HG03097 (cell line): ENCODE results near the gene TBC1D14.
"Not testable (repeated sequence)": the region's sequence is repeated elsewhere in the genome, so short reads cannot be mapped to it uniquely, and the experiment has no call there.

Source experiments
- ATAC-seq: cut with Tn5 transposase; IDR thresholded peaks from one replicate; pipeline ENCODE4 v1.9.1; 2021; ENCODE audit not compliant: unreplicated experiment, low FRiP score

TBC1D14 gene

DNA sequence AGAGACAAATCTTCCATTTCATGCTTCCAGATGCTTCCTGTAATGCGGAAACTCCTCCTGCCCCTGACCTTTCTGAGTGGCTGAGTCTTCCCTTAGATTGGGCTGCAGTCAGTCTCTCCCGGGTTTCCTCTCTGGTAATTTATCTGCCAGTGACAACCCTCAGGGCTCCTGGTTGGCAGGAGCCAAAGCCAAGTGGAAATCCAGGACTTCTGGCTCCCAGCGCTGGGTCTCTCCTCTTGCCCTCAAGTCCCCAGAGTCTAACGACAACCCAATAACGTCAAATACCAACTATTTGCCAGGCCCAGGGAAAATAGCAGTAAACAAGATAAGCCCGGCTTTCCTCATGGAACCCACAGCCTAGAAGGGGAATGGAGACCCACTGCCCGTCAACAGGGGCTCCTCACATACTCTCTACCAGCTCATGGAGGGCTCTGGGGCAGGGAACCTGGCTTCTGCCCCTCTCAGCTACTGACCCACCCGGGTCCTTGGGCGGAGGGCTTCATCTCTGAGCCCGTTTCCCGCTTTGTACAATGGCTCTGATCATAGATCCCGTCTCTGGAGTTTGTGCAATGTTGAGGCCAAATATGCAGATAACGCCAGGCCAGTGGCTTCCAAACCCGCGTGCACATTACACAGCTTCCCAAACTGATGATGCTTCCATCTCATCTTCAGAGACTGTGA lies 1.1 kb upstream of the TBC1D14 start:
- no peak for ATAC-seq

GRCh38 chr4:6909970-6910339 lies 329 bp downstream of the TBC1D14 start:
- peak; percentile 36 for ATAC-seq

- ATAC-seq: no peak
Measured at GRCh38 chr4:6910340-6910959, 824 bp downstream of the TBC1D14 start.

GRCh38 chr4:6910960-6911874 lies 1.6 kb downstream of the TBC1D14 start:
- no peak for ATAC-seq

DNA sequence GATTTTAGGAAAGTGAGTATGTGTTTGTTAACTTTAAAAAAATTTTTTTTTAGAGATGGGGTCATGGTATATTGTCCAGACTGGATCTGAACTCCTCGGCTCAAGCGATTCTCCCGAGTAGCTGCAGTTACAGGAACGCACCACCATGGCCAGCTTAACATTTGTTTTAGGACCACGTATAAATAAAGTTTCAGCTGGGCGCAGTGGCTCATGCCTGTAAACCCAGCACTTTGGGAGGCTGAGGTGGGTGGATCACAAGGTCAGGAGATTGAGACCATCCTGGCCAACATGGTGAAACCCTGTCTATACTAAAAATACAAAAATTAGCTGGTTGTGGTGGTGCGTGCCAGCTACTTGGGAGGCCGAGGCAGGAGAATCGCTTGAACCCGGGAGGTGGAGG lies 2.3 kb downstream of the TBC1D14 start:
- not testable (repeated sequence) for ATAC-seq

GRCh38 chr4:6912441-6912840 lies 2.8 kb downstream of the TBC1D14 start:
- ATAC-seq: no peak

DNA sequence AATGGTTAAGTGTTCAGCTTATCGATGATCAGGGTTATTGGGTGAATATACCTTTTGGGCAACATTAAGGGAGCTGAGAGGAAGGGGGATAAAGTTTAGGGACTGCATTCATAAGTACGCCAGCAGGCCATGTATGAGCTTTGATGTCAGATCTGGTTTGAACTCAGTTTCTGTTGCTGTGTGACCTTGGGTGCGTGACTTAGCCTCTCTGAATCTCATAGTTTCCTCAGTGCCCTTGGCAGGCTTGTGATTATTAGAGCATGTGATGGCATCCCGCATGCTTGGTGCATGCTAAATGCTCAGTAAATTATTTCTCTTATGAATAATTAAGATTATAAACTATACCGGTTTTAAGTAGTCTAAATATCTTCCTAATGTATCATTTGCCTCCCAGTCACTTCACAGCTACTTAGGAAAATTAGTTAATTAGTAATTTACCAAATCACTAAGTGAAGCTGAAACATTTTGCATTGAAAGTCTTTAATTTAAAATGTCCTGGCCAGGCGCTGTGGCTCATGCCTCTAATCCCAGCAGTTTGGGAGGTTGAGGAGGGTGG lies 3.8 kb downstream of the TBC1D14 start:
- no peak for ATAC-seq

DNA sequence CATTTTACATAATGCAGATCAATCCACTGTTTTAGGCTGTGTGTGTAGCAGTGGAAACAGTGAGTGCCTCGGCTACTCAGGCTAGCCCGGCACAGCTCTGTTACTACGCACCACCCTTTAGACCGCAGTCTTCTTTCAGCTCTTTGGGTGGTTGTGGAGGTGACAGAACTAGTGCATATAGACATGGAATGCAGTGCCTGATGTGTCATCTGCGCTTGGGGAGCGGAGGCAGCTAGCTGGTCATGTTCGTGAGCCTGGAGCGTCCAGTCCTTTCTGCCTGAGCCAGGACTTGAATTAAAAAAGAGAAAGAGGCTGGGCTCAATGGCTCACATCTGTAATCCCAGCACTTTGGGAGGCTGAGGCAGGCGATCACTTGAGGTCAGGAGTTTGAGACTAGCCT lies 4.8 kb downstream of the TBC1D14 start:
- no peak for ATAC-seq

DNA sequence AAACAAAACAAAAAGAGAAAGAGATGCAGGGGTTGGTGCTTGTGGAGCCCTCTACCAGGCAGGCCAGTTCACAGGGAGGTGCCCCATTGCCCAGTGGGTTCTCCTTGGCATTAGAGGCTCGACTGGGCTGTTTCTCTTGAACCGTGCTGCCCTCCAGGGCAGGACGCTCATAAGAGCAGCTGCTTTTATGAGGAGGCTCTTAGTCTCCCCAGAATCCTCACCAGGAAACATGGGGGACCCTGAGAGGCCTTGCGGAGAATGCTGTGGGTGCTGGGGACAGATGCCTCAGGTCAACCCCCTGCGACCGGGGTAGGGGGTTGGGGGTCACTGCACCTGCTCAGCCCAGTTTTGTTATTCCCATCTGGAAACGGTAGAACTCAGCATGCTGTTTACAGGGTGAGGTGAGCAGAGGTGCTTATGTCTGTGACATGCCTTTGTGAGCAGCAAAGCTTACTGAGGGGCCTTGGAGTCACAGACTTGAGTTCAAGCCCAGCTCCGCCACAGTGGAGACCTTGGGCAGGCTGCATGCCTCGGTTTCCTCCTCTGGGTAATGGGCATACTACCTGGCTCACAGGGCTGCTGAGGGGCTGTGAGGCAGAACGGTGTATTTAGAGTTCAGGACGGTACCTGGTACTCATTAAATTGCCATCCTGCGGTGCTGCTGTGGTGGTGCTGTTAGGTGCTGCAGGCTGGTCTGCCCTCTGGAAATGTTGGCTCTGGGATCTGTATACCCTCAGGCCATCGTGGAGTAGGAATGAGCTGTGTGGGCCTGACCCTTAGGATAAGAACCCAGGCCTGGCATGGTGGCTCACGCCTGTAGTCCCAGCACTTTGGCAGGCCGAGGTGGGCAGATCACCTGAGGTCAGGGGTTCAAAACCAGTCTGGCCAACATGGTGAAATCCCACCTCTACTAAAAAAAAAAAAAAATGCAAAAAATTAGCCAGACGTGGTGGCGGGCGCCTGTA lies 5.7 kb downstream of the TBC1D14 start:
- no peak for ATAC-seq

DNA sequence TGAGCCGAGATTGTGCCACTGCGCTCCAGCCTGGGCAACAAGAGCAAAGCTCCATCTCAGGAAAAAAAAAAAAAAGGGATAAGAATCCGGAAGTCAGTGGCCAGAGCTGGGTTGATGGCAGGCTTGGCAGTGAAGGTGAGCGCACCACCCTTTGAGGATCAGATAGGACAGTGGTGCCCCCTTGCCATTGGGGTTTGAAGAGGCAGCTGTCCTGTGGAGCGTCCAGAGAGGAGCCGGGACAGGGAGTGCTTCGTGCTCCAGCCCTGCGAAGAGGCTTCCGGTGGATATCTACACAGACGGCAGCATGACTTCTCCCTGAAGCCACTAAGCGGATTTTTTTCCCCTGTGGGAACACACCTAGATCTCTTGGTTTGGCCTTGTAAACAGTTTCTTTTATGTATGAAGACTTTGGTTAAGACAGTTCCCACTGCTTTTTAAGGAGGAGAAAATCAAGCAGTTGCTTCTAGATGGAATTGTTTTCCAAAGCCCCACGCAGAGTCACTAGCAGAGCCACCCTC lies 6.5 kb downstream of the TBC1D14 start:
- no peak for ATAC-seq

DNA sequence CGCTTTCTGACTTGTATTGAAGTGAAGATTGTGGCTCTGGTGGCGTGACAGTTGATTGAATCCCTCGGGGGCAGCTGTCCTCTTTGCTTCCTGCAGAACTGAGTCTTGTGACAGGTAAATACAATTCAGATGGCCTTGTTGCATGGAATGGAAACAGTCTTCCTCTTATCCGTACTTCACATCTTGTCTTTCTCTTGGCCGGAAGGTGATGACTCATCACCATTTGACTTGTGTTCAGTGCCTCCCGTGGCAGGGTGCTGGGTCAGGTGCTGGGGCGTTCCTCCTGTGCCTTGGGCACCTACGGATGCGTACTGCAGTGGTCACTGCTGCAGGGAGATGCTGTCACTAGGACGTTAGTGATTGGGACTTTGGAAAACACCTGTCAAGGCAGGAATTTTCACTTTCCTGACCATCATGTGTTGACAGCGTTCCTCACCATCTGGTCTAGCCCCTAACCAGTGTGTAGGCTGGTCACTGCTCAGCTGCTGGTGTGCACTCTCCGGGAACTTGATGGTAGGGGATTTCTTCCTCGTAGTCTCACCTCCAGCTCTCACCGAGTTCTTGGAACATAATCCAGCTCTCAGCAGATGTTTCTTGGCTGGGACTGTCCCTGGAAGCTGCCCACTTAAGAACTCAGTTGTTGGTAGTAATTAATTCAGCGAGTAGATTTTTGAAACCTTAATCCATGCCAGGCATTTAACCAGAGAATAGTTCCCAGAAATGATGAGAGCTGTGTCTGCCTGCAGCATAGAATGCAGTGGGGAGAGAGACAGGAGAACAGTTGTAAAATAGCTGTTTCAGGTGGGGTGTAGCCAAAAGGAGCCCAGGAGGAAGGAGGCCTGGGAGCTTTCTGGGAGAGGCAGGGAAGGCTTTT lies 7.2 kb downstream of the TBC1D14 start:
- ATAC-seq: no peak

GRCh38 chr4:6917461-6918271 lies 8.0 kb downstream of the TBC1D14 start:
- ATAC-seq: peak; percentile 68

DNA sequence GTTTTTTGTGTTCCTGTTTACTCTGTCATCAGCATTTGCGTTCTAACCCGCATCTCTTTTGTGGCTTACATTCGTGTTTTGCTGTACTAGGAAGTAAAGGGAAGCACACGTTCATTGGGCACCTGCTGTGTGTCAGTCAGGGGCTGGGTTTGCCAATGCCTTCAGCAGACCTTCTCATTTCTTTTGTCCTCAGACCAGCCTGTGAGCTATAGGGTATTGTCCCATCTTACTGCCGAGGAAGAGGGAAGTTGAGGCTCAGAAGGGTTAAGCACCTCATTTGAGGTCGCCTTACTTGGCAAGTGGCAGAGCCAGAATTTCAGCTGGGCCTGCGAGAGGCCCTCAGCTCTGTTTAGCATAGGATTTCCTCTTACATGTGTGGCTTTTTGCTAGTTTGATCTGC lies 8.7 kb downstream of the TBC1D14 start:
- no peak for ATAC-seq

DNA sequence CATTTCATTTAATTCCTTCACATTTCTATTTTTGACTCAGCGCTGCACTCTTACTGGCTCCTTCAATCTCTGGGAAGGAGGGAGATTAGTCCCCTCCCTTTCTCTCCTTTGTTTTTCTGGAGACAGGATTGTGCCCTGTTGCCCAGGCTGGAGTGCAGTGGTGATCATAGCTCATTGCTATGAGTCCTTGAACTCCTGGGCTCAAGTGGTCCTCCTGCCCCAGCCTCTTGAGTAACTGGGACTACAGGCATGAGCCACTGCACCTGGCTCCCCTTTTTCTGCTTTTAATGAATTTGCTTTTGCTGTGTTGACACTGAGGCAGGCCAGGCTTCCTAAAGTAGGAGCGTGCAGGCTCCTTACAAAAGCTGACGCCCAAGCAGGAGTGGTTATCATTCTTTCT lies 10.5 kb downstream of the TBC1D14 start:
- no peak for ATAC-seq

DNA sequence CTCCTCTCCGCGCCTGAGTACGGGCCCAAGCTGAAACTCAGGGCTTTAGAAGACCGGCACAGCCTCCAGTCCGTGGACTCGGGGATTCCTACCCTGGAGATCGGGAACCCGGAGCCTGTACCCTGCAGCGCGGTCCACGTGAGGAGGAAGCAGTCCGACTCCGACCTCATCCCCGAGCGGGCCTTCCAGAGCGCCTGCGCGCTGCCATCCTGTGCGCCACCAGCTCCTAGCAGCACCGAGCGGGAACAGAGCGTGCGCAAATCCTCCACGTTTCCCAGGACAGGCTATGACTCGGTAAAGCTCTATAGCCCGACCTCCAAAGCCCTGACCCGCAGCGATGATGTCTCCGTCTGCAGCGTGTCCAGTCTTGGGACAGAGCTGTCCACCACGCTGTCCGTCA lies 13.9 kb downstream of the TBC1D14 start:
- ATAC-seq: no peak

- no peak for ATAC-seq
Measured at GRCh38 chr4:6924361-6924779, 14.7 kb downstream of the TBC1D14 start.

GRCh38 chr4:6925357-6925836 lies 15.8 kb downstream of the TBC1D14 start:
- no peak for ATAC-seq

DNA sequence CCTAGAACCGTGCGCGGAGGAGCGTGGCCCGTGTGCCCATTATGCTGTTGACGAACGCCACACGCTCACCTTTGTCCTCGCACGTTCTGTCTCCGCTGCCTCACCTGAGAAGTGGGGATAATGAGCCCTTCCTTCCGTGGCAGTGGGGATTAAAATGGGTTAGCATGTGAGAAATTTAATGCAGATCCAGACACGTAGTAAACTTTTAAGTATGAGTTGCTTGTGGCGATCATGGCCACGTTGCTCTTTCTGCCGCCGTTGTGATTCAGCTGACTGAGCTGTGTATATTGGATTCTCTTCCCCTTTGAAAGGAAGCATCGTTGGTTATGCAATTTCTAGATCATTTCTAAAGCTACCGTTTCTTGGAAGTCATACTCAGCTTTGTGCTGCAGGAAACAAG lies 16.5 kb downstream of the TBC1D14 start:
- no peak for ATAC-seq
